Hematopoietic multipotent progenitor cell (in vitro differentiated cells): ENCODE data around the gene PIGA. TPM values are rescaled to one million over a fixed set of nuclear protein-coding genes. Genes with fewer than 3 reads are reported as not detected.

Experiments
- DNase-seq, 3 donors: peaks; one replicate each; pipeline ENCODE4 v3.0.0-alpha.2; 2011 to 2015; ENCODE audit warnings: low read depth in 2 of 3, low spot score in 2 of 3
- total RNA-seq: library from RNA; depleted of rRNA; stranded (reverse); fragments of >200 nt; gene quantifications from one replicate; pipeline ENCODE4 v1.2.3, GENCODE V29; 2012

The PIGA gene, protein sequence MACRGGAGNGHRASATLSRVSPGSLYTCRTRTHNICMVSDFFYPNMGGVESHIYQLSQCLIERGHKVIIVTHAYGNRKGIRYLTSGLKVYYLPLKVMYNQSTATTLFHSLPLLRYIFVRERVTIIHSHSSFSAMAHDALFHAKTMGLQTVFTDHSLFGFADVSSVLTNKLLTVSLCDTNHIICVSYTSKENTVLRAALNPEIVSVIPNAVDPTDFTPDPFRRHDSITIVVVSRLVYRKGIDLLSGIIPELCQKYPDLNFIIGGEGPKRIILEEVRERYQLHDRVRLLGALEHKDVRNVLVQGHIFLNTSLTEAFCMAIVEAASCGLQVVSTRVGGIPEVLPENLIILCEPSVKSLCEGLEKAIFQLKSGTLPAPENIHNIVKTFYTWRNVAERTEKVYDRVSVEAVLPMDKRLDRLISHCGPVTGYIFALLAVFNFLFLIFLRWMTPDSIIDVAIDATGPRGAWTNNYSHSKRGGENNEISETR
- 15.6 TPM for total RNA-seq

GRCh38 chrX:15335135-15336022, at the start of gene PIGA:
Gene PIGA, minus strand, starts transcription at chrX:15335523. Its CDS starts 3,593 bp downstream, at chrX:15331930.
- DNase-seq: peak; percentile 70 to 97 (median 94)

GRCh38 chrX:15384304-15384703, 49.0 kb upstream of the PIGA start, which contains the start of gene VEGFD:
Gene VEGFD, minus strand, starts transcription at chrX:15384413. Its CDS starts 467 bp downstream, at chrX:15383946.
- no peak for DNase-seq

GRCh38 chrX:15382813-15383212, 47.5 kb upstream of the PIGA start:
- peak in 1 of 3 donors; percentile 4 for DNase-seq

GRCh38 chrX:15376956-15377355, 41.6 kb upstream of the PIGA start:
- DNase-seq: no peak

DNA sequence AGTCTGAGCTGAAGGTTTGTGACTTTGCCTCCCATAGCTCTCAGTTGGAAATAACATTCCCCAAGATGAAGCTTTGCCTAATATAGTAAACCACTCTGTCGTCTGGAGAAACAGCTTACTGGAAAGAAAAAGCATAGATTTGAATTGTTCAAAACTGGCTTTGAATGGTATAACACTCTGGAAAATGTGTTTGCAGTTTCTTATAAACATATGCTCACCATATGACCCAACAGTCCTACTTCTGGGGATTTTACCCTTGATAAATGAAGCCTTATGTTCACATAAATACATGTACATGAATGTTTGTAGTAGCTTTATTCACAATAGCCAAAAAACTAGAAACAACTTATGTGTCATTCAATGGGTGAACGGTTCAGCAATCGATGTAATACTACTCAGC, 38.7 kb upstream of the PIGA start:
- DNase-seq: no peak

- peak in 1 of 3 donors; percentile 17 for DNase-seq
Measured at GRCh38 chrX:15366506-15367352, 31.4 kb upstream of the PIGA start.

DNA sequence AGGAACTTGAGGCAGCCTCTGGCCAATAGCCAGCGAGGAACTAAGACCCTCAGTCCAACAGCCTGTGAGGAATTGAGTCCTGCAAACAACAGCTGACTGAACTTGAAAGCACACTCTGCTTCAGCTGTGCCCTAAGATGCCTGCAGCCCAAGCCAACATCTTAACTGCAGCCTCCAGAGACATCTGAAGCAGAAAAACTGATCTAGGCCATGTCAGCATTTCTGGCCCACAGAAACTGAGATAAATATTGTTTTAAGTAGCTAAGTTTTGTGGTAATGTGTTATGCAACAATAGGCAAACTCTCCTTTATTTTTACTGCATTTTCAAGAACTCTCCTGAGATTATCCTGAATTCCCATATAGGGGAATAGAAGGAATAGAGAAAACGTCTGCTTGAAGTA, 24.4 kb upstream of the PIGA start:
- no peak for DNase-seq

- no peak for DNase-seq
Measured at GRCh38 chrX:15358533-15358932, 23.2 kb upstream of the PIGA start.

GRCh38 chrX:15356444-15356843, 21.1 kb upstream of the PIGA start:
- no peak for DNase-seq

DNA sequence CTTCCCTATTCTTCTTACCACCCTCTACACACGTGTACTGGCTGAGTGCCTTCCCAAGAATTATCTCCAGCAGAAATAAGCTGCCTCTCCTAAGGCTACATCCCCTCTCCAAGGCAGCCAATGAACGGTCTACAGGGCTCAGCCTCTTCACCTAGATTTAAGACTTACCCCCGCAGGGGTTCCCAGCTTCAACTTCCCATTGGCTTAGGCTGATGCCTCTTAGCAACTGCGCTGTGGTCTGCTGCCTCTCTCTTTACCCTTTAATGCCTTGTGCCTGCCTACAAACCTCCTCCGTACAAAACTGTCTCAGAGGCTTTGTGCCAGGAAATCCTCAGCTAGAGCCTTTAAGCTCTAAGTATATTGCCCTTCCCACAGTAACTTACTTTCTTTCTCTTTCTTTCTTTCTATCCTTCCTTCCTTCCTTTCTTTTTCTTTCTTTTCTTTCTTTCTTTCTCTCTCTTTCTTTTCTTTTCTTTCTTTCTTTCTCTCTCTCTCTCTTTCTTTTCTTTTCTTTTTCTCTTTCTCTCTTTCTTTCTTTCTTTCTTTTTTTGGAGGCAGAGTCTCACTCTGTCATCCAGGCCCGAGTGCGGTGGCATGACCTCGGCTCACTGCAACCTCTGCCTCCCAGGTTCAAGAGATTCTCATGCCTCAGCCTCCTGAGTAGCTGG, 15.1 kb upstream of the PIGA start:
- DNase-seq: peak in 1 of 3 donors; percentile 36

DNA sequence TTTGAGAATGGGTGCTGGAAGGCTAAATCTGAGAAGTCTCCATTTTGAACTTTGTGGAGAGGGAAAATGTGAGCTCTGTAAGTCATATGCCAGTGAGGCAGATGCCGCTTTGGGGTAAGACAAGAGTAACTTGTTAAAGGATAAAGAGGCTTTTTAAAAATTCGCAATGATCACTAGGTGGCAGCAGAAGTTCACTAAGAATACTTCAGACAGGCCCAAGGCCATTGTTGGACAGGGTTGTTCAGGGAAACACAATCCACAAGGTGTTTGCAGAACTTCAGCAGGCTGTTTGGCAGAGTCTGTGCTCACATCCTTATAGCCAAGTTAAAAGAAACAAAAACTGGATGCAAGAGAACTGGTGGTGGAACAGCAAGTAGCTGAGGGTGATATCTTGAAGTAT, 13.7 kb upstream of the PIGA start:
- peak in 2 of 3 donors; percentile 47 to 80 for DNase-seq

DNA sequence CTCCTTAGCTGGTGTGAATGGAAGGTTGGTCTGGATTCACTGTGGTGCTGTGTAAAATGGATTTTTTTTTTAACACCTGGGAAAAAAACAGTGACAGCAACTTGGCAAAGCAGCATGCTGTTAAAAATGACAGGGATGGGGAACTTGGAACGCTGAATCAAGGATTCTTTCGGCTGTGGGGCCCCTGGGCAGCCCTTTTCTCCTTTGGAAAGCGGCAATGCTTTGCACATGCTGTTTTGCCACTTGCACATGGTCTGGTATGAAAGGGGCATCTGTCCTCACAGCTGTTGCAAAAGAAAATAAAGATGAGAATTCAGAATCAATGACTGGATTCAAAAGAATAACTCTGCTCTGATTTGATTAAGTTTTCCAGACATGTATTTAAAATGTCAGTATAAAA, 10.7 kb upstream of the PIGA start:
- no peak for DNase-seq

DNA sequence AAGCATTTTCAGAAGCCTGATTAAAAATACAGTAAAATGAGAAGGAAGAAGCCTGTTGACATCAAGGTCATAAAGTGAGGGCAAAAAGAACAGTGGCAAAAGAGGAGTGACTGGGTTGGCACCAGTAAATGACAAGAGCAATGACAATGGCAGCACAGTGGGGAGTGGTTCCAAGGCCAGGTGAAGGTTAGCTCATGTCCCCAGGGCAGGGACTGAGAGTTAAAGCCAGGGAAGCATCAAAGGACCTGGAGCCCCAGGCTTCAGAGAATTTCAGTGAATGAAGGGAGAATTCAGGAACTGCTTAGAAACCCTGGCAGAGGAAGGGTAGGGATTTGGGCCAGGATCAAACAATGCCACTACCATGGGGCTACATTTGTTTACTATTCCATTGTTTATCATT, 8.8 kb upstream of the PIGA start:
- no peak for DNase-seq

DNA sequence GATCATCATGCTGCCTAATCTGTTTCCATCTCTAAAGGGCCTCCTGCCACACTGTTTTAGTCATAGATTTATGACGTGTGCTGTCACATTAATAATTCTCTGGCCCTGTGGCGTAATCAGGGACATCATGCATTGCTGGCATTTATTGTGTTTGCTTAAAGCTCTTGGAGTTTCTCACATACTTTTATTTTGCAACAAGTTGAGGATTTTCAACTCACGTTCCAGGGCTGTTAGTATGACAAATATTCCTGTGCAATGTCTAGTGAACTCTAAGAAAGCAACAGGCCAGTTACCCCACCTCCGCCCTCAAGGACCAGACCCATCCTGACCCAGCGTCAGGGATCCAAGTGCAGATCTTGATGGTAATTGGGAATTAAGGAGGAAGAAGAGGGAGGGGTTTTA, 7.8 kb upstream of the PIGA start:
- no peak for DNase-seq

DNA sequence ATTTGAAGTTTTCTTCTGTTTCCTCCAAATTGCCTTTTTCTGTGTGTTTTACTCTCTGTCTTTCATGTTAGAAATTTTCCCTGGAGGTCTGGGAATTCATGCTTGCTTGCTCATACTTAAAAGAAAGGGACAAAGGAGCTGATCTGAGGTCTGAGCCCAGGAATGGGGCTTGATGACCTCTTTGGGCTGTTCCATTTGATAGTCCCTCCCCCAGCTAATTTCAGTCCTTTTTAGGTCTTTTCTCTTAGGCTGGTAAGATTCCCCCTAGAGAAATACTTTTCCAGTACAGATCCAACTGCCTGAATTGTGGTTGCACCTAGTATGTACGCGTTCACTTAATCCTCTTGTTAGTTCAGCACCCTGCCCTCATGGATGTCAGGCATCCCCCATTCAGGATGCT, 5.5 kb upstream of the PIGA start:
- DNase-seq: no peak

GRCh38 chrX:15336023-15336413, 695 bp upstream of the PIGA start:
- DNase-seq: peak; percentile 36 to 59 (median 47)

- DNase-seq: peak in 1 of 3 donors; percentile 15
Measured at GRCh38 chrX:15334561-15334960, 762 bp downstream of the PIGA start.

DNA sequence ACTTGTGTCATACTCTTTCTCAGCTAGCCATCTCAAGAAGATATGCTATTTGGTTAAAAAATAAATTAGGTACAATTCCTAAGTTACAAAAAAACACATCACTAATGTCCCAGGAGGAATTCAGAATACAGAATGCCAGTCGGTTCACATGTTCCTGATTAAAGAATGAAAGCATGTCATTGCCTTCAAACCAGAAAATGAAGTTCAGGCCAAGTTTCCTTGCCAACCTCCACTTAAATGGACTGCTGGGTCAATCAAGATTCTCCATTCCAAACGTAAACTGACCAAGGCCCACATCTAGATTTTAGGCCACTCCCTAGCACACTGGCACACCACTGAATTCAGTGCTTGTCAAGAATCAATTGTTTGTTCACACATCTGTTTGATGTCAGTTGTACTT, 6.5 kb downstream of the PIGA start:
- no peak for DNase-seq

- no peak for DNase-seq
Measured at GRCh38 chrX:15328131-15328530, 7.2 kb downstream of the PIGA start.

DNA sequence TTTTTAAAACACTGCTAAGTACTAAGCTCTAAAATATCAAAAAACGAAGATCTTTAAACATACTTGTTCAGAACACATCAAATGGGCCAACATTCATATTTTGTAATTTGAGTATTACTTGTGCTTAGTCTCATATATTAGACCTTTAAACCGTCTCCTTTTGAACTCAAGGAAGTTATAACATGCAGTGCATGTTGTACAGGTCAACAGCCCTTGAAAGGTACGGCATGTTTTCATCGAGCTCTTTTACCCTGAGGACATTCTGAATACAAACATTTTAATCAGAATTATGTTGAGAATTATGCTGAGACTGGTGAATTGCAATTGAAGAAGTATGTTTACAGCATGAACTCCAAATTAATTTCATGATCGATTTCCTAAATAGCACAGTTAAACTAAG, 12.9 kb downstream of the PIGA start:
- DNase-seq: no peak
